ENCODE measurements around the gene CCR5AS.

Gene CCR5AS

GRCh38 chr3:46408853-46409252, 2.0 kb upstream of the CCR5AS start:
- no peak overlapping the region for H4K91ac ChIP-seq (ENCODE audit: low read depth, low read length, poor library complexity)
- no peaks in the 10 kb centered on the region for H3K9me3 ChIP-seq (replicated peaks in 1 of 2; ENCODE audit: control insufficient read depth in 2 of 2, insufficient read depth in 1 of 2, low read depth in 1 of 2, low read length in 2 of 2)
- no peak overlapping the region for H3K4me2 ChIP-seq (ENCODE audit: insufficient read depth, low read length, poor library complexity, severe bottlenecking)
- no peak overlapping the region for H2AFZ ChIP-seq (ENCODE audit: low read length)
- WGBS, 2 donors (ENCODE audit: extremely low coverage in 2 of 2, insufficient read length in 2 of 2, insufficient replicate concordance in 1 of 2): no CpG with 5 or more reads among the region's 7 CpGs
- H3K79me1 ChIP-seq (ENCODE audit: low read depth, low read length): no peaks in the 10 kb centered on the region
- no peak overlapping the region for H3K14ac ChIP-seq (ENCODE audit: low read length)
- H3K18ac ChIP-seq (ENCODE audit: low read length): no peak overlapping the region
- no peak overlapping the region for H3K27ac ChIP-seq (replicated peaks; ENCODE audit: low read length)
- H2BK120ac ChIP-seq (ENCODE audit: low read depth, low read length): no peak overlapping the region
- H2BK12ac ChIP-seq (ENCODE audit: low read length): no peak overlapping the region
- peaks cover 0 to 6% (median 0%) of the 10 kb centered on the region in 3 experiments for H3K27me3 ChIP-seq (ENCODE audit: control insufficient read depth in 3 of 3, insufficient read depth in 3 of 3, low read depth in 1 of 3, low read length in 3 of 3)
- no peak overlapping the region for H2BK5ac ChIP-seq (ENCODE audit: low read length)
- DNase-seq (ENCODE audit: low spot score): no peak
- no peaks in the 10 kb centered on the region for H3K36me3 ChIP-seq (replicated peaks in 1 of 2; ENCODE audit: control insufficient read depth in 2 of 2, insufficient read depth in 2 of 2, low read length in 2 of 2)
- H3K4me1 ChIP-seq (ENCODE audit: control insufficient read depth in 2 of 2, insufficient read depth in 1 of 2, low read depth in 1 of 2, low read length in 2 of 2): peaks cover 0 to 3% of the 10 kb centered on the region in 2 donors
- H2AK5ac ChIP-seq (ENCODE audit: low read depth, low read length): no peak overlapping the region
- H2BK15ac ChIP-seq (ENCODE audit: low read length): no peak overlapping the region
- H3K4me3 ChIP-seq (ENCODE audit: low read length in 2 of 2): no peak overlapping the region
- H3K4ac ChIP-seq (ENCODE audit: low read length): no peak overlapping the region
- no peak overlapping the region for H4K8ac ChIP-seq (ENCODE audit: low read depth, low read length)
- no peak overlapping the region for H3K9ac ChIP-seq (ENCODE audit: low read depth, low read length, poor library complexity)
- no peak overlapping the region for H3K23ac ChIP-seq (ENCODE audit: low read depth, low read length, poor library complexity)

- no peak overlapping the region for H4K8ac ChIP-seq (ENCODE audit: low read depth, low read length)
- H3K9me3 ChIP-seq (replicated peaks in 1 of 2; ENCODE audit: control insufficient read depth in 2 of 2, insufficient read depth in 1 of 2, low read depth in 1 of 2, low read length in 2 of 2): no peaks in the 10 kb centered on the region
- no peak overlapping the region for H3K23ac ChIP-seq (ENCODE audit: low read depth, low read length, poor library complexity)
- H3K4me1 ChIP-seq (ENCODE audit: control insufficient read depth in 2 of 2, insufficient read depth in 1 of 2, low read depth in 1 of 2, low read length in 2 of 2): peaks cover 0 to 3% of the 10 kb centered on the region in 2 donors
- H3K4me2 ChIP-seq (ENCODE audit: insufficient read depth, low read length, poor library complexity, severe bottlenecking): no peak overlapping the region
- H3K4ac ChIP-seq (ENCODE audit: low read length): no peak overlapping the region
- no CpG with 5 or more reads among the region's 7 CpGs for WGBS, 2 donors (ENCODE audit: extremely low coverage in 2 of 2, insufficient read length in 2 of 2, insufficient replicate concordance in 1 of 2)
- H3K36me3 ChIP-seq (replicated peaks in 1 of 2; ENCODE audit: control insufficient read depth in 2 of 2, insufficient read depth in 2 of 2, low read length in 2 of 2): no peaks in the 10 kb centered on the region
- no peak for DNase-seq (ENCODE audit: low spot score)
- no peak overlapping the region for H3K18ac ChIP-seq (ENCODE audit: low read length)
- H2BK5ac ChIP-seq (ENCODE audit: low read length): no peak overlapping the region
- no peak overlapping the region for H4K91ac ChIP-seq (ENCODE audit: low read depth, low read length, poor library complexity)
- no peak overlapping the region for H3K4me3 ChIP-seq (ENCODE audit: low read length in 2 of 2)
- H3K79me1 ChIP-seq (ENCODE audit: low read depth, low read length): no peaks in the 10 kb centered on the region
- H2AFZ ChIP-seq (ENCODE audit: low read length): no peak overlapping the region
- no peak overlapping the region for H2BK12ac ChIP-seq (ENCODE audit: low read length)
- H3K27ac ChIP-seq (replicated peaks; ENCODE audit: low read length): no peak overlapping the region
- H2AK5ac ChIP-seq (ENCODE audit: low read depth, low read length): no peak overlapping the region
- H2BK120ac ChIP-seq (ENCODE audit: low read depth, low read length): no peak overlapping the region
- H3K14ac ChIP-seq (ENCODE audit: low read length): no peak overlapping the region
- no peak overlapping the region for H3K9ac ChIP-seq (ENCODE audit: low read depth, low read length, poor library complexity)
- no peak overlapping the region for H2BK15ac ChIP-seq (ENCODE audit: low read length)
- H3K27me3 ChIP-seq (ENCODE audit: control insufficient read depth in 3 of 3, insufficient read depth in 3 of 3, low read depth in 1 of 3, low read length in 3 of 3): peaks cover 0 to 6% (median 0%) of the 10 kb centered on the region in 3 experiments
Measured at GRCh38 chr3:46407970-46408369, 1.1 kb upstream of the CCR5AS start.

- H3K79me1 ChIP-seq (ENCODE audit: low read depth, low read length): no peaks in the 10 kb centered on the region
- H3K27me3 ChIP-seq (ENCODE audit: control insufficient read depth in 3 of 3, insufficient read depth in 3 of 3, low read depth in 1 of 3, low read length in 3 of 3): peaks cover 0 to 6% (median 0%) of the 10 kb centered on the region in 3 experiments
- H3K9me3 ChIP-seq (replicated peaks in 1 of 2; ENCODE audit: control insufficient read depth in 2 of 2, insufficient read depth in 1 of 2, low read depth in 1 of 2, low read length in 2 of 2): no peaks in the 10 kb centered on the region
- no peak overlapping the region for H3K9ac ChIP-seq (ENCODE audit: low read depth, low read length, poor library complexity)
- no peak overlapping the region for H2AFZ ChIP-seq (ENCODE audit: low read length)
- H2BK12ac ChIP-seq (ENCODE audit: low read length): no peak overlapping the region
- no peak overlapping the region for H3K4me2 ChIP-seq (ENCODE audit: insufficient read depth, low read length, poor library complexity, severe bottlenecking)
- no peak overlapping the region for H3K14ac ChIP-seq (ENCODE audit: low read length)
- H4K8ac ChIP-seq (ENCODE audit: low read depth, low read length): no peak overlapping the region
- no peak overlapping the region for H3K23ac ChIP-seq (ENCODE audit: low read depth, low read length, poor library complexity)
- H4K91ac ChIP-seq (ENCODE audit: low read depth, low read length, poor library complexity): no peak overlapping the region
- H3K4me3 ChIP-seq (ENCODE audit: low read length in 2 of 2): no peak overlapping the region
- no peak overlapping the region for H3K18ac ChIP-seq (ENCODE audit: low read length)
- WGBS, 2 donors (ENCODE audit: extremely low coverage in 2 of 2, insufficient read length in 2 of 2, insufficient replicate concordance in 1 of 2): no CpG with 5 or more reads among the region's 4 CpGs
- no peak for DNase-seq (ENCODE audit: low spot score)
- H3K4ac ChIP-seq (ENCODE audit: low read length): no peak overlapping the region
- no peak overlapping the region for H3K27ac ChIP-seq (replicated peaks; ENCODE audit: low read length)
- no peak overlapping the region for H2BK120ac ChIP-seq (ENCODE audit: low read depth, low read length)
- peaks cover 0 to 3% of the 10 kb centered on the region in 2 donors for H3K4me1 ChIP-seq (ENCODE audit: control insufficient read depth in 2 of 2, insufficient read depth in 1 of 2, low read depth in 1 of 2, low read length in 2 of 2)
- no peak overlapping the region for H2BK5ac ChIP-seq (ENCODE audit: low read length)
- no peaks in the 10 kb centered on the region for H3K36me3 ChIP-seq (replicated peaks in 1 of 2; ENCODE audit: control insufficient read depth in 2 of 2, insufficient read depth in 2 of 2, low read length in 2 of 2)
- H2BK15ac ChIP-seq (ENCODE audit: low read length): no peak overlapping the region
- no peak overlapping the region for H2AK5ac ChIP-seq (ENCODE audit: low read depth, low read length)
Measured at GRCh38 chr3:46406443-46406787, 451 bp downstream of the CCR5AS start.

GRCh38 chr3:46405301-46406019, 1.4 kb downstream of the CCR5AS start:
- Histone ChIP-seq H3K4me1 (ENCODE audit: control insufficient read depth in 2 of 2, insufficient read depth in 1 of 2, low read depth in 1 of 2, low read length in 2 of 2) (peaks cover 0 to 3% of the 10 kb centered on the region in 2 donors), H2AK5ac (ENCODE audit: low read depth, low read length) (no peak overlapping the region), H2BK12ac (ENCODE audit: low read length) (no peak overlapping the region), H4K91ac (ENCODE audit: low read depth, low read length, poor library complexity) (no peak overlapping the region), H3K23ac (ENCODE audit: low read depth, low read length, poor library complexity) (no peak overlapping the region), H3K27ac (replicated peaks; ENCODE audit: low read length) (no peak overlapping the region), H3K18ac (ENCODE audit: low read length) (peak overlapping the region; percentile 35), H2BK5ac (ENCODE audit: low read length) (no peak overlapping the region), H3K14ac (ENCODE audit: low read length) (no peak overlapping the region), H3K4me2 (ENCODE audit: insufficient read depth, low read length, poor library complexity, severe bottlenecking) (no peak overlapping the region), H3K79me1 (ENCODE audit: low read depth, low read length) (no peaks in the 10 kb centered on the region), H3K4me3 (ENCODE audit: low read length in 2 of 2) (no peak overlapping the region), H3K4ac (ENCODE audit: low read length) (no peak overlapping the region), H3K27me3 (ENCODE audit: control insufficient read depth in 3 of 3, insufficient read depth in 3 of 3, low read depth in 1 of 3, low read length in 3 of 3) (peaks cover 0 to 6% (median 0%) of the 10 kb centered on the region in 3 experiments), H2BK15ac (ENCODE audit: low read length) (no peak overlapping the region), H4K8ac (ENCODE audit: low read depth, low read length) (no peak overlapping the region), H3K9me3 (replicated peaks in 1 of 2; ENCODE audit: control insufficient read depth in 2 of 2, insufficient read depth in 1 of 2, low read depth in 1 of 2, low read length in 2 of 2) (no peaks in the 10 kb centered on the region), H2AFZ (ENCODE audit: low read length) (no peak overlapping the region), H2BK120ac (ENCODE audit: low read depth, low read length) (no peak overlapping the region), H3K9ac (ENCODE audit: low read depth, low read length, poor library complexity) (no peak overlapping the region), H3K36me3 (replicated peaks in 1 of 2; ENCODE audit: control insufficient read depth in 2 of 2, insufficient read depth in 2 of 2, low read length in 2 of 2) (no peaks in the 10 kb centered on the region)
- no CpG with 5 or more reads among the region's 11 CpGs for WGBS, 2 donors (ENCODE audit: extremely low coverage in 2 of 2, insufficient read length in 2 of 2, insufficient replicate concordance in 1 of 2)
- no peak for DNase-seq (ENCODE audit: low spot score)
